HEK293 (cell line): ENCODE measurements around the gene NAALAD2.
"Not testable (repeated sequence)": the region's sequence is repeated elsewhere in the genome, so short reads cannot be mapped to it uniquely, and the experiment has no call there.

ENCODE experiments used
- CTCF ChIA-PET: fragments of 350-600 bp; formaldehyde crosslinking; extraction: SDS; loops from one replicate; lab custom pipeline; 2021; ENCODE audit warnings: antibody characterized with exemption; lab: Yijun Ruan, JAX
- POLR2A ChIA-PET: fragments of 300-600 bp; formaldehyde crosslinking; extraction: SDS; loops from one replicate; lab custom pipeline; 2020; ENCODE audit warnings: antibody characterized with exemption, inconsistent platforms; lab: Yijun Ruan, JAX
- H3K27ac ChIP-seq: fragments of 200-500 bp; sonication (Bioruptor generic); 2 replicates; pipeline ENCODE4 v1.5.1; 2014; ENCODE audit warnings: low read depth, low read length, control low read depth, inconsistent platforms; ENCODE audit errors: extremely low read depth
- H3K36me3 ChIP-seq, 2 experiments: fragments of 200-500 bp in 1 of 2; sonication (Bioruptor generic) in 1 of 2; 1 replicate in 1 of 2; 2 replicates in 1 of 2; pipeline ENCODE4 v1.5.1; 2014 to 2017; ENCODE audit warnings: inconsistent platforms in 2 of 2, low read length in 2 of 2; ENCODE audit not compliant: control insufficient read depth in 2 of 2, insufficient read depth in 1 of 2
- H3K4me1 ChIP-seq: fragments of 200-500 bp; sonication (Bioruptor generic); 2 replicates; pipeline ENCODE4 v1.5.1; 2014; ENCODE audit warnings: mild to moderate bottlenecking, low read length, inconsistent platforms; ENCODE audit not compliant: control insufficient read depth, insufficient read depth
- H3K4me3 ChIP-seq: 2 replicates; pipeline ENCODE4 v1.5.1; 2011; ENCODE audit warnings: low read depth, mild to moderate bottlenecking, control low read depth, low read length, moderate library complexity
- H3K9me3 ChIP-seq: fragments of 200-500 bp; sonication (Bioruptor generic); 2 replicates; pipeline ENCODE4 v1.5.1; 2014; ENCODE audit warnings: low read depth, low read length, inconsistent platforms; ENCODE audit not compliant: control insufficient read depth, insufficient read depth
- HOXA7 ChIP-seq: sonication (generic); formaldehyde crosslinking; IDR thresholded peaks from 2 replicates; pipeline ENCODE4 v1.8.1; 2022; ENCODE audit warnings: missing genetic modification reagents, borderline replicate concordance
- PRDM1 ChIP-seq: fragments of 450-650 bp; formaldehyde crosslinking; IDR thresholded peaks from 2 replicates; pipeline ENCODE4; 2016; ENCODE audit warnings: missing biosample characterization, missing genetic modification characterization
- PRDM6 ChIP-seq: fragments of 450-650 bp; formaldehyde crosslinking; IDR thresholded peaks from 2 replicates; pipeline ENCODE4 v1.5.1; 2017; ENCODE audit warnings: missing biosample characterization, missing genetic modification characterization
- ZNF266 ChIP-seq: fragments of 450-650 bp; formaldehyde crosslinking; IDR thresholded peaks from 2 replicates; pipeline ENCODE4 v1.5.1; 2016; ENCODE audit warnings: missing biosample characterization, missing genetic modification characterization, low read depth
- ZNF629 ChIP-seq: fragments of 450-650 bp; formaldehyde crosslinking; IDR thresholded peaks from 2 replicates; pipeline ENCODE4 v1.5.1; 2017; ENCODE audit warnings: missing biosample characterization, missing genetic modification characterization
- ZNF654 ChIP-seq: fragments of 450-650 bp; formaldehyde crosslinking; IDR thresholded peaks from 2 replicates; pipeline ENCODE4 v1.5.1; 2016; ENCODE audit warnings: low read depth, missing biosample characterization, missing genetic modification characterization
- ZNF660 ChIP-seq: fragments of 450-650 bp; IDR thresholded peaks from 2 replicates; pipeline ENCODE4 v1.5.1; 2018; ENCODE audit warnings: missing biosample characterization, mild to moderate bottlenecking, missing genetic modification characterization
- TF ChIP-seq, protein P1 (sequence below): fragments of 450-650 bp; formaldehyde crosslinking; IDR thresholded peaks from 2 replicates; pipeline ENCODE4 v1.5.1; 2016; ENCODE audit warnings: missing biosample characterization, missing genetic modification characterization
- TF ChIP-seq, protein P2 (sequence below): fragments of 450-650 bp; formaldehyde crosslinking; IDR thresholded peaks from 2 replicates; pipeline ENCODE4 v1.5.1; 2017; ENCODE audit warnings: missing biosample characterization, missing genetic modification characterization

Gene NAALAD2

DNA sequence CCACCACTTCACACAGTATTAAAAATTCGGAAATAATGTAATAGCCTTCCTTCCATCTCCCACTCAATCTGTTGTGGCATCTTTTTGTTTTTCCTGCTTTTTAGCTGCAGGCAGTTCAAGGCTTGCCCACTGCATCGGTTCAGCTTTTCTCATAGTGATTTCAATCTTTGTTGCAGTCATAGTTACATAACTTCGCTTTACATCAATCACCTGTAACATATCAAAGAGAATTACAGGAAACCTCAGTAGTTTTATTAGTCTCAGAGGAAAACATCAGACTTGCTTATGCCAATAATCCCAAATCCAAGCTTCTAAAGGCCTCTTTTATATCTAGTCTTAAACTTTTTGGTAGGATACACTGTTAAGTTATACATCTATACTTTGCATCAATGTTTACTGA lies 67.9 kb downstream of the NAALAD2 start (continued):
- TF ChIP-seq, protein P1, sequence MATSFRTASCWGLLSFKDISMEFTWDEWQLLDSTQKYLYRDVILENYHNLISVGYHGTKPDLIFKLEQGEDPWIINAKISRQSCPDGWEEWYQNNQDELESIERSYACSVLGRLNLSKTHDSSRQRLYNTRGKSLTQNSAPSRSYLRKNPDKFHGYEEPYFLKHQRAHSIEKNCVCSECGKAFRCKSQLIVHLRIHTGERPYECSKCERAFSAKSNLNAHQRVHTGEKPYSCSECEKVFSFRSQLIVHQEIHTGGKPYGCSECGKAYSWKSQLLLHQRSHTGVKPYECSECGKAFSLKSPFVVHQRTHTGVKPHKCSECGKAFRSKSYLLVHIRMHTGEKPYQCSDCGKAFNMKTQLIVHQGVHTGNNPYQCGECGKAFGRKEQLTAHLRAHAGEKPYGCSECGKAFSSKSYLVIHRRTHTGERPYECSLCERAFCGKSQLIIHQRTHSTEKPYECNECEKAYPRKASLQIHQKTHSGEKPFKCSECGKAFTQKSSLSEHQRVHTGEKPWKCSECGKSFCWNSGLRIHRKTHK (tag by site-specific recombination), result no peak

DNA sequence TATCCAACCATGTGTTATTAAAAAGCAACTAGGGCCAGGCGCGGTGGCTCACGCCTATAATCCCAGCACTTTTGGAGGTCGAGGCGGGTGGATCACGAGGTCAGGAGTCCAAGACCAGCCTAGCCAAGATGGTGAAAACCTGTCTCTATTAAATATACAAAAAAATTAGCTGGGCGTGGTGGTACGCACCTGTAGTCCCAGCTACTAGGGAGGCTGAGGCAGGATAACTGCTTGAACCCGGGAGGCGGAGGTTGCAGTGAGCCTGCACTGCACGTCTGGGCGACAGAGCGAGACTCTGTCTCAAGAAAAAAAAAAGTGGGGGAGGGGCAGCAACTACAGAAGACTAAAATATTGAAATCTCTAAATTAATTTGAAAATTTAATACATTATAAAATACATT lies 69.9 kb downstream of the NAALAD2 start:
- TF ChIP-seq, protein P2, sequence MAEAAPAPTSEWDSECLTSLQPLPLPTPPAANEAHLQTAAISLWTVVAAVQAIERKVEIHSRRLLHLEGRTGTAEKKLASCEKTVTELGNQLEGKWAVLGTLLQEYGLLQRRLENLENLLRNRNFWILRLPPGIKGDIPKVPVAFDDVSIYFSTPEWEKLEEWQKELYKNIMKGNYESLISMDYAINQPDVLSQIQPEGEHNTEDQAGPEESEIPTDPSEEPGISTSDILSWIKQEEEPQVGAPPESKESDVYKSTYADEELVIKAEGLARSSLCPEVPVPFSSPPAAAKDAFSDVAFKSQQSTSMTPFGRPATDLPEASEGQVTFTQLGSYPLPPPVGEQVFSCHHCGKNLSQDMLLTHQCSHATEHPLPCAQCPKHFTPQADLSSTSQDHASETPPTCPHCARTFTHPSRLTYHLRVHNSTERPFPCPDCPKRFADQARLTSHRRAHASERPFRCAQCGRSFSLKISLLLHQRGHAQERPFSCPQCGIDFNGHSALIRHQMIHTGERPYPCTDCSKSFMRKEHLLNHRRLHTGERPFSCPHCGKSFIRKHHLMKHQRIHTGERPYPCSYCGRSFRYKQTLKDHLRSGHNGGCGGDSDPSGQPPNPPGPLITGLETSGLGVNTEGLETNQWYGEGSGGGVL (tag by site-specific recombination), result no peak
- CTCF ChIA-PET, result interaction anchor here (0.7 to 2.0 kb wide), 12 partner anchors 8 to 555 kb away, joined by 3 to 26 read pairs (median 4); no protein-coding TSS in a partner anchor
- Histone ChIP-seq H3K27ac (no peak overlapping the region), H3K9me3 (no peaks in the 10 kb centered on the region), H3K4me1 (no peaks in the 10 kb centered on the region), H3K36me3 (peaks cover 10 to 54% of the 10 kb centered on the region in 2 experiments), H3K4me3 (no peak overlapping the region)
- POLR2A ChIA-PET, result no interaction called here

- no peaks in the 10 kb centered on the region for H3K9me3 ChIP-seq
- CTCF ChIA-PET, result interaction anchor here (0.6 to 2.0 kb wide), 20 partner anchors 9 to 556 kb away, joined by 3 to 26 read pairs (median 4); no protein-coding TSS in a partner anchor
- H3K4me3 ChIP-seq, result no peak overlapping the region
- POLR2A ChIA-PET, result no interaction called here
- no peak overlapping the region for H3K27ac ChIP-seq
- no peaks in the 10 kb centered on the region for H3K4me1 ChIP-seq
- TF ChIP-seq PRDM6 (tag by site-specific recombination), result peak; percentile 10; the same call in 1 of the 2 replicates
- TF ChIP-seq ZNF654, result peak; percentile 67
- TF ChIP-seq HOXA7, result no peak
- TF ChIP-seq ZNF629 (tag by site-specific recombination), result 0 out of 2 replicates have a peak, but pooled peaks have one; percentile 33
- TF ChIP-seq ZNF660 (tag by site-specific recombination), result 0 out of 2 replicates have a peak, but pooled peaks have one; percentile 32
- H3K36me3 ChIP-seq, result peaks cover 10 to 60% of the 10 kb centered on the region in 2 experiments
These were observed 70.6 kb downstream of the NAALAD2 start for GRCh38 chr11:90204832-90205646.

DNA sequence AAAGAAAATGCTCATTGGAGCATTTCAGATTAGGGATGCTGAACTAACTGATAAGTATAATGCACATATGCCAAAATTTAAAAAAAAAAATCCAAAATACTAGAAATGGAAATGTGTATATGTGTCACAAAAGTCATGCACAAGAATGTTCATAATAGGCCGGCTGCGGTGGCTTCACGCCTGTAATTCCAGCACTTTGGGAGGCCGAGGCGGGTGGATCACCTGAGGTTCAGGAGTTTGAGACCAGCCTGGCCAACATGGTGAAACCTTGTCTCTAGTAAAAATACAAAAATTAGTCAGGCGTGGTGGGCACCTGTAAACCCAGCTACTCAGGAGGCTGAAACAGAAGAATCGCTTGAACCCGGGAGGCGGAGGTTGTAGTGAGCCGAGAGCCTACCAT lies 73.5 kb downstream of the NAALAD2 start:
- H3K9me3 ChIP-seq, CTCF ChIA-PET, H3K27ac ChIP-seq, H3K4me3 ChIP-seq, H3K4me1 ChIP-seq, POLR2A ChIA-PET: not testable (repeated sequence)
- peaks cover 6 to 71% of the 10 kb centered on the region in 2 experiments; a peak in 2 of 3 replicates for H3K36me3 ChIP-seq

DNA sequence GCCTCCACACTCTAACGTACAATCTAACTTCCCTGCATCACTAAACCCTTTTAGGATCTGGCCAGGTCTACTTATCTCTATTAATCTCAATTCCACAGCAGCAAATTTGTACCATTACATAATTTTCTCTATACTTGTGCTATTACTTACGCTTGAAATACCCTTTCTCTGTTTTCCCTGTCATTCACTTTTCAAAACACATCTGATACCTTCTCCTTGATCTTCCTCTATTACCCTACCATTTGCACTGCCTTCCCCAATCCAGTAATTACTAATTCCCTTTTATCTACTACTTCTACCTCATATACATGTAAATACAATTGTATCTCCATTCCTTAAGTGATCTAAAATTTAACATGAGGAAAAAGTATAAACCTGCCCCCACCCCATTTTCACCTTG lies 74.4 kb downstream of the NAALAD2 start:
- POLR2A ChIA-PET, result no interaction called here
- no peaks in the 10 kb centered on the region for H3K9me3 ChIP-seq
- TF ChIP-seq ZNF266 (no peak), PRDM1 (tag by site-specific recombination) (peak; percentile 82)
- TF ChIP-seq, all 188 proteins: peak for 1
- Histone ChIP-seq H3K4me3 (no peak overlapping the region), H3K36me3 (peaks cover 6 to 73% of the 10 kb centered on the region in 2 experiments; a peak in 2 of 3 replicates), H3K27ac (no peak overlapping the region), H3K4me1 (no peaks in the 10 kb centered on the region)
- CTCF ChIA-PET, result no interaction called here
